Nucleus accumbens (tissue), 56 donors: Measurements from ENCODE around the gene PLCXD1.

Experiments used
- DNase-seq, 56 donors: peaks; one replicate each; lab custom pipeline; 2025; lab: John Stamatoyannopoulos, UW

The PLCXD1 gene

GRCh38 chrX:332496-332860 is 51.3 kb downstream of the PLCXD1 start:
- DNase-seq, result no peak

DNA sequence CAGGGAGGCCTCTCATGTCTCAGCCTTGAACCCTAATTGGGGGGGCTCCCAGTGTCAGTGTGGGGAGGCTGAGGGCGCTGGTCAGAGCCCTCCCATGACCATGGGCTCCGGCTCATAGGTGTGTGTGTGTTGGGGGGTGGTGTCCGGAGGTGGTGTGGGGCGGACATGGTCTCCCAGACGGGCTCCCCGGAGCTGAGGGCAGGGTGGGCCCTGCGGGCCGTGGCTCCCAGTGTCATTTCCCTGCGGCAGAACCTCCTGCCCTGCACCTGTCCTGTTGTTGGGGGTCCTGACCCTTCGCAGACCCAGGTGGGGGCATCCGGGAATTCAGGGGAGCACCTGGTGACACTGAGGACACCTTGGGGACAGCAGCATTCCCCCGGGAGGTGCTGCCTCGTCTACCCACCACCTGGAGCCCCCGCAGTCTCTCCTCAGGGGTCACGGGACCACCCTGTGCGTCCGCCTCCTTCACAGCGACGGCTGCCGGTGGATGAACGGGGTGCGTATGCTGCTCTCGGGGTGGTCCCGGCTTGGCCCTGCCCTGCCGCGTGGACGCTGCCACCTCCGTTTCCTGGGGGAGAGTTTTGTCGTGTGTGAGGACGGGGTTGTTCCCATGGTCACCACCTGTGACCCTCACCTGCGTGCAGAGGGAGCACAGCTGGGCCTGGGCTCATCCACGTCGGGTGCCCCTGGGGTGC is 51.9 kb downstream of the PLCXD1 start:
- DNase-seq, result no peak

DNA sequence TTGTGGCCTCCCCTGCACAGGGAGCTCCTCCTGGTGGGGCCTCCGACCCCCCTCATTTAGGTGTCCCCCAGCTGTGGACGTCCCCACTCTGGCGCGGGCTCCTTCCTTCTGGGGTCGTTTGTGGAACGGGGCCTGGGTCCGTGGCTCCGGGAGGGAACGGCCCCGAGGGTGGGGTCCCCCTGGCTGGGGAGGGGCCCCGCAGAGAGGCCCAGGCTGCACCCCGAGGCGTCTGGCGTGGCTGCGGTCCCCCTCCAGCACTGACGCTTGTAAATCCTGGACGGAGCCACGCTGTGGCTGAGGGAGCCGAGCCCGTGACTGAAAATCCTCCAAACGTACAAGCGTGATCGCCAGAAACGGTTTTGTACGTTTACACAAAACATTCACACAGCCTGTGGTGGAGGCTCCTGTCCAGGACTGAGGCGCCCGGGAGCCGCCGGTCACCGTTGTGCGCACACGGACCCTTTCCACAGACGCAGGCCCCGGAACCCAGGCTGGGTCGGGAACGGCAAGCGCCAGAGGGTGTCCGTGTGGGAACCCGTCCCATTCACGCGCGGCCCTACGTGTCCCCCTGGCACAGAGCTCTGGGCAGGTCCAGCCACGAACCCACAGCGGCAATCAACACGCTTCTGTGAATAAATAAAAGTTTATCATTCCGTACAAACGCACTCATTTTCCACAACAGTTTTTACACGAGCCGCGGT is 52.6 kb downstream of the PLCXD1 start:
- no peak for DNase-seq

DNA sequence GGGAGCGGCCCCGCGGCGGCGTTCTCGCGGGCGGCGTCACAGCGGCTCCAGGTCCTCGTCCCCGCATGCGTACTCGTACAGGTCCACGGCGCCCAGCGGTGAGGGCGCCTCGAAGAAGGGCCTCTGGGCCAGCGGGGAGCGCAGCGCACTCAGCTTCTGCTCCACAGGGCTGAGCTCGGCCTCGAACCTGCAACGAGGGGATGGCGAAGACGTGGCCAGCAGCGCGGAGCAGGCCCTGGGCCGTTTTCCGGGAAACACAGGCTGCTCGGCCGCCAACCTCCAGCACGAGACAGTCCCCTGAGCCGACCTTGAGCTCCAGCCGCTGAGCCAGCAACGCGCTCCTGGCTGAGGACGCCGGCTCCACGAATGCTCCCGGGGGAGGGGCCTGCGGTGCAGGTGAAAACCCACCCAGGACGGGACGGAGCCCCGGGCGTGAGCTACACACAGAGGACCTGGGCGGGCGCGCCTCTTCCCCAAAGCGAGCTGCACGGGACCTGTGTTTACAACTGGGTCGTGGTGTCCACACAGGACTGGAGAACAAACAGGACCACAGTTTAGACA is 53.2 kb downstream of the PLCXD1 start:
- DNase-seq, result no peak

DNA sequence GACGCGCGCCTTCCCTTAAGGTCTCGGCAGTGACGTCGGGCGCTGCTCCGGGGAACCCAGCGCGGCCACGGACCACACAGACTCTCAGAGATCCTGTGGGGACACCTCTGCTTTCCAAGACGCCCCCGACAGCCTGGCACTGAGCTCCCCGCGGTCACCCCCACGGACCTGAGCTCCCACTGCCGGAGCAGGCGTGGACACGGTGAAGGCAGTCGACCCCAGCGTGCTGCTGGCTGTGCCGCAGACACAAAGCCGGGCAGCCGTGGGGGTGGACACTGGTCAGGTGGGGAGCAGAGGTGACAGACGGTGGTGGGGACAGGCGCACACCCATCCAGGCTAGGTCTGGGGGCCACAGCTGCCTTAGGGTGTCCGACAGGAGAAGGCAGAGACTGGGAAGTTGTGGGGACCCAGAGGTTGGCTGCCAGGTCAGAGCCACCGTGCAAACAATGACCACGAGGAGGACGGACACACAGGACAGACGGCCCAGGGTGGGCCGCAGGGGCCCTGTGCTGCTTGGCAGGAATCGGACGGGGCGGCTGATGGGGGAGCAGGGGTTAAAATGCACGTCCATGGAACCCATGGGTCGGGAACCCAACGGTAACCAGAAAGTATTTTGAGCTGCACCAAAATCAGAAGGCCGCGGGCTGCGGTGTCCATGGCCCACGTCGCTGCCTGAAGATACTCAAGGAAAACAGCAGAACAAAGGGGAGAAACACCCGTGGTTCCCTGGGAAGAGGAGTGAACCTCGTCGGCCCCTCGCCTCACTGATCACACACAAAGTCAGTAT is 54.0 kb downstream of the PLCXD1 start:
- no peak for DNase-seq

- DNase-seq, result no peak
Measured at GRCh38 chrX:335758-336155, 54.6 kb downstream of the PLCXD1 start.

DNA sequence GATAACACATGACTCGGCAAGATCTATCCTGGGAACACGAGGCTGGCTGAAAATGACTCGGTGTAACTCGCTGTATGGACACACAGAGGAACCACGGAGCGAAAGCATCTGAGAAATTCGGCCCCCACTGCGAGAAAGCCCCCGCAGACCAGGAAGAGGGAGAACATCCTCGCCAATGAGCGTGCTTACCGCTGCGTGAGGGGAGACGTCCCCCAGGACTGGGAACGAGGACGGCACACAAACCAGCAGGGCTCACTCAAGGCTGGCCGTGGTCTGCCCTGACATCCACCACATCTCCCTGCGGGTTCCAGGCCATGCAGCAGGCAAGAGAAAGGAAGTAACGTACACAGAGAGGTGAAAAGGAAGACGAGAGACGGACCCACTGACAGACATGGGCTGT is 55.0 kb downstream of the PLCXD1 start:
- DNase-seq, result no peak

DNA sequence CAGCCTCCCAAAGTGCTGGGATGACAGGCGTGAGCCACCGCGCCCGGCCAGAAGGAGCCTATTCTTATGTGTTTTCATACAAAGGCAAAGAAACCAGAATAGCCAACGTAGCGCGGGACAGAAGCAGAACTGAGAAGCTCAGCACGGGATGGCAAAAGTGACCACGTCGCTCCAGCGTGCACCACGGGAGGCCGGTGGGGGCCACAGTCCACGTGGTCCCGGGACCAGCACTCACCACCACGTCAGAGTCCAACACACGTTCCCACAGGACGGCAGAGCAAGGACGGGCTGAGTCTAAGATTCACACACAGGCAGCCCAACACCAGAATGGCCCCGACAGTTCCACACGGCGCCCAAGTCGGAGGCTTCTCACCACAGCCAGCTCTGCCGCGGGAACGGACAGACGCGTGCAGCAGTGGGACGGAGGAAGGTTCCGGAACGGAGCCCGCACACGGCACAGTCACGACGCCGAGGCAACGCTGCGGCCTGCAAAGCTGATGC is 56.2 kb downstream of the PLCXD1 start:
- no peak for DNase-seq

GRCh38 chrX:338281-338835 is 57.2 kb downstream of the PLCXD1 start:
- DNase-seq, result no peak

DNA sequence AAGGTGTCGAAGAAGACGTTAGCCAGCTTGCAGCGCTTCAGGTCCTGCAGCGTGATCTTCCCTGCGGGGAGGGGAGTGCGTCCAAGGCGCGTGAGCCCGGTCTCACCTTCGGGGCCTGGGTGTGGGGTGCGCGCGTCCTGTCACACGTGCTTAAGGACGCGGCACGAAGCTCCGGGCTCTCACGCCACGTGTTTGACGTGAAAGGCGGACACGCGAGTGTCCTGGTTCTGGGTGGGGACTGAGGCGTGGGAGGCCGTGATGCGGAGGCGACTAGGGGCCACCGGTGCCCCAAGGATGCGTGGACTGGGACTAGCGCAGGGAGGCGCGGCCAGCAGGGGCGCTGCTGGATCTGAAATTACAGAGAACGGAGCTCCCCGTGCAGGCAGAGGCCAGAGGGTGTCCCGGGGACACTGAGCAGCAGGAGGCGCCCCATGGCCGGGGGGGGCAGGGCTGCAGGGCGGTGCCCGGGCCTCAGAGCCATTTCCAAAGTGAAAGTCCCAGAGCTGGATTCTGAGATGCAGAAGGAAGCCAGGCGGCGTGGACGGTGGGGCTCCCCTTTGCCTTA is 57.7 kb downstream of the PLCXD1 start:
- DNase-seq, result no peak

- no peak for DNase-seq
Measured at GRCh38 chrX:340121-340520, 58.9 kb downstream of the PLCXD1 start.

- no peak for DNase-seq
Measured at GRCh38 chrX:340641-341423, 59.7 kb downstream of the PLCXD1 start.

- DNase-seq, result no peak
Measured at GRCh38 chrX:341541-342101, 60.4 kb downstream of the PLCXD1 start.

- DNase-seq, result peak in 1 of 56 donors; percentile 2
Measured at GRCh38 chrX:344371-344901, 63.3 kb downstream of the PLCXD1 start.

GRCh38 chrX:345020-345925 is 64.1 kb downstream of the PLCXD1 start:
- no peak for DNase-seq

DNA sequence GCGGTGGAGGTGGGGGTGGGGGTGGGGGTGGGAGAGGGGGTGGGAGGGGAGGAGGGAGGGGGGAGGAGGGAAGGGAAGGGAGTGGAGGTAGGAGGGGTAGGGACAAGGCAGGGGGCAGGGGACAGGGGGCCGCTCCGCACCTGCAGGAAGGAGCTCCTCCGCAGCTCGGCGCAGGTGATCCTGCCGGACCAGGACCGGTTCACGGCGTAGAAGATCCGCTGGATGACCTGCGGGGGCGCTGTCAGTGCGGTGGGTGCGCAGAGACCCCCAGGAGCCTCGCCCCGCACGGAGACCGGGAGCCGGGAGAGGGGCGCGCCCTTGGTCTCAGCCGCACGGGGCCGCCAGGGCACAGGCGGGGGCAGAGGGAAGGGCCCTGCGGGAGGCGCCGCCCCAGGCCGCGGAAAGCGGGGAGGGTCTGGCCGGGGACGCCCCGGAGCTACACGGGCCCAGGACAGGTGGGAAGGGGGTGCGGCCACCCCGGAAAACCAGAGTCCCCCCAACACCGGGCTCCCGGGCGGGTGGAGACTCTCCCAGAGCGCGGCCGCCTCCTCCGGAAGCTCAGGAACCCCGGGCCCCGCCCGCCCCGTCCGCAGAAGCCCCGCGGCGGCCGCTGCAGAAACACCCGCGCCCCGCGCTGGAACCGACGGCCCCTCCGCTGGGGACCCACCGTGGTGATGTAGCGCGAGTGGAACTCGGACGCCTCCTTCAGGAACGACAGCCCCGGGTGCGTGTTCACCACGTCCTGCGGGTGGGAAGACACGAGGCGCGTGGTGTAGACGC is 65.0 kb downstream of the PLCXD1 start:
- no peak for DNase-seq
